ENCODE data around the gene BRMS1L.

The BRMS1L gene

GRCh38 chr14:35854696-35855270 is 28.6 kb downstream of the BRMS1L start:
- no peak for ATAC-seq (ENCODE audit: low read depth)
- no peak overlapping the region for H3K27ac ChIP-seq (ENCODE audit: poor library complexity, severe bottlenecking)
- DNase-seq (ENCODE audit: low spot score) = no peak
- peaks cover 16% of the 10 kb centered on the region for H3K36me3 ChIP-seq (ENCODE audit: low read depth)
- no peak for TF ChIP-seq CTCF (IDR thresholded peaks at IDR 0.05; ENCODE audit: poor library complexity, severe bottlenecking)
- H3K9me3 ChIP-seq (ENCODE audit: severe bottlenecking) = peaks cover 4% of the 10 kb centered on the region
- no peaks in the 10 kb centered on the region for H3K27me3 ChIP-seq (ENCODE audit: insufficient read depth, poor library complexity, severe bottlenecking)
- peaks cover 6% of the 10 kb centered on the region for H3K4me1 ChIP-seq (ENCODE audit: insufficient read depth, poor library complexity, severe bottlenecking)
- no peak overlapping the region for H3K4me3 ChIP-seq (ENCODE audit: severe bottlenecking)

- ATAC-seq (ENCODE audit: low read depth) = no peak
- H3K4me3 ChIP-seq (ENCODE audit: severe bottlenecking) = no peak overlapping the region
- peaks cover 16% of the 10 kb centered on the region for H3K36me3 ChIP-seq (ENCODE audit: low read depth)
- DNase-seq (ENCODE audit: low spot score) = no peak
- H3K4me1 ChIP-seq (ENCODE audit: insufficient read depth, poor library complexity, severe bottlenecking) = peaks cover 6% of the 10 kb centered on the region
- H3K27me3 ChIP-seq (ENCODE audit: insufficient read depth, poor library complexity, severe bottlenecking) = no peaks in the 10 kb centered on the region
- no peak overlapping the region for H3K27ac ChIP-seq (ENCODE audit: poor library complexity, severe bottlenecking)
- peaks cover 4% of the 10 kb centered on the region for H3K9me3 ChIP-seq (ENCODE audit: severe bottlenecking)
- TF ChIP-seq CTCF (IDR thresholded peaks at IDR 0.05; ENCODE audit: poor library complexity, severe bottlenecking) = no peak
Observed at GRCh38 chr14:35855876-35856481, 29.8 kb downstream of the BRMS1L start.

- no peak overlapping the region for H3K4me3 ChIP-seq (ENCODE audit: severe bottlenecking)
- peaks cover 6% of the 10 kb centered on the region for H3K4me1 ChIP-seq (ENCODE audit: insufficient read depth, poor library complexity, severe bottlenecking)
- ATAC-seq (ENCODE audit: low read depth) (peak; percentile 87), DNase-seq (ENCODE audit: low spot score) (no peak)
- H3K27me3 ChIP-seq (ENCODE audit: insufficient read depth, poor library complexity, severe bottlenecking) = no peaks in the 10 kb centered on the region
- no peak for TF ChIP-seq CTCF (IDR thresholded peaks at IDR 0.05; ENCODE audit: poor library complexity, severe bottlenecking)
- H3K36me3 ChIP-seq (ENCODE audit: low read depth) = peaks cover 23% of the 10 kb centered on the region
- H3K27ac ChIP-seq (ENCODE audit: poor library complexity, severe bottlenecking) = no peak overlapping the region
- no peaks in the 10 kb centered on the region for H3K9me3 ChIP-seq (ENCODE audit: severe bottlenecking)
Observed at GRCh38 chr14:35858521-35859209, 32.5 kb downstream of the BRMS1L start.

- Histone ChIP-seq H3K4me1 (ENCODE audit: insufficient read depth, poor library complexity, severe bottlenecking) (peaks cover 6% of the 10 kb centered on the region), H3K36me3 (ENCODE audit: low read depth) (peaks cover 30% of the 10 kb centered on the region), H3K9me3 (ENCODE audit: severe bottlenecking) (no peaks in the 10 kb centered on the region), H3K27me3 (ENCODE audit: insufficient read depth, poor library complexity, severe bottlenecking) (no peaks in the 10 kb centered on the region), H3K27ac (ENCODE audit: poor library complexity, severe bottlenecking) (no peak overlapping the region), H3K4me3 (ENCODE audit: severe bottlenecking) (no peak overlapping the region)
- ATAC-seq (ENCODE audit: low read depth) = no peak
- DNase-seq (ENCODE audit: low spot score) = no peak
- no peak for TF ChIP-seq CTCF (IDR thresholded peaks at IDR 0.05; ENCODE audit: poor library complexity, severe bottlenecking)
Observed at GRCh38 chr14:35861204-35861868, 35.2 kb downstream of the BRMS1L start.
